ENCODE data around the gene PIANP. TPM values are rescaled to one million over a fixed set of nuclear protein-coding genes. Genes with fewer than 3 reads are reported as not detected.

PIANP gene
- total RNA-seq, 1 experiment from 2014 or later, result 0.13 TPM

- BruUV-seq (replicated peaks), result no TSS peak
- ChIA-PET POLR2A (no interaction called here), CTCF (no interaction called here)
- no peak for DNase-seq (ENCODE audit: low read depth, low spot score)
- H3K9me3 ChIP-seq (ENCODE audit: control insufficient read depth, insufficient read depth, low read depth, low read length), result no peaks in the 10 kb centered on the region
- no peak for ATAC-seq
- TF ChIP-seq TCF7L2 (IDR thresholded peaks at IDR 0.05; ENCODE audit: low read depth, low read length) (no peak), SIN3A (IDR thresholded peaks at IDR 0.05; ENCODE audit: borderline replicate concordance, insufficient read depth, low read depth, low read length) (no peak), REST (IDR thresholded peaks at IDR 0.05; ENCODE audit: insufficient read depth in 1 of 2, low read depth in 2 of 2, low read length in 1 of 2) (no peak), POLR2AphosphoS5 (IDR thresholded peaks at IDR 0.05; ENCODE audit: low read depth, low read length) (no peak)
- TF ChIP-seq, protein P1, sequence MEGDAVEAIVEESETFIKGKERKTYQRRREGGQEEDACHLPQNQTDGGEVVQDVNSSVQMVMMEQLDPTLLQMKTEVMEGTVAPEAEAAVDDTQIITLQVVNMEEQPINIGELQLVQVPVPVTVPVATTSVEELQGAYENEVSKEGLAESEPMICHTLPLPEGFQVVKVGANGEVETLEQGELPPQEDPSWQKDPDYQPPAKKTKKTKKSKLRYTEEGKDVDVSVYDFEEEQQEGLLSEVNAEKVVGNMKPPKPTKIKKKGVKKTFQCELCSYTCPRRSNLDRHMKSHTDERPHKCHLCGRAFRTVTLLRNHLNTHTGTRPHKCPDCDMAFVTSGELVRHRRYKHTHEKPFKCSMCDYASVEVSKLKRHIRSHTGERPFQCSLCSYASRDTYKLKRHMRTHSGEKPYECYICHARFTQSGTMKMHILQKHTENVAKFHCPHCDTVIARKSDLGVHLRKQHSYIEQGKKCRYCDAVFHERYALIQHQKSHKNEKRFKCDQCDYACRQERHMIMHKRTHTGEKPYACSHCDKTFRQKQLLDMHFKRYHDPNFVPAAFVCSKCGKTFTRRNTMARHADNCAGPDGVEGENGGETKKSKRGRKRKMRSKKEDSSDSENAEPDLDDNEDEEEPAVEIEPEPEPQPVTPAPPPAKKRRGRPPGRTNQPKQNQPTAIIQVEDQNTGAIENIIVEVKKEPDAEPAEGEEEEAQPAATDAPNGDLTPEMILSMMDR (IDR thresholded peaks at IDR 0.05), result no peak
- H3K4me1 ChIP-seq (ENCODE audit: control insufficient read depth, insufficient read depth, low read length), result no peaks in the 10 kb centered on the region
- intact Hi-C loops (cut with micrococcal nuclease; ENCODE audit: unreplicated experiment), result no loop called here
- no peaks in the 10 kb centered on the region for H3K27me3 ChIP-seq (ENCODE audit: control insufficient read depth, insufficient read depth, low read length)
- H3K4me3 ChIP-seq (ENCODE audit: low read depth in 2 of 2, low read length in 2 of 2), result no peak overlapping the region
- H3K27ac ChIP-seq (ENCODE audit: low read length), result no peak overlapping the region
- in situ Hi-C loops (cut with HindIII; ENCODE audit: low pct_unique_long_range_greater_than_20kb, low sequenced_read_pairs), result no loop called here
- H3K36me3 ChIP-seq (ENCODE audit: control insufficient read depth, insufficient read depth, low read length), result no peaks in the 10 kb centered on the region
These were observed 49.8 kb downstream of the PIANP start for GRCh38 chr12:6650832-6651231.

DNA sequence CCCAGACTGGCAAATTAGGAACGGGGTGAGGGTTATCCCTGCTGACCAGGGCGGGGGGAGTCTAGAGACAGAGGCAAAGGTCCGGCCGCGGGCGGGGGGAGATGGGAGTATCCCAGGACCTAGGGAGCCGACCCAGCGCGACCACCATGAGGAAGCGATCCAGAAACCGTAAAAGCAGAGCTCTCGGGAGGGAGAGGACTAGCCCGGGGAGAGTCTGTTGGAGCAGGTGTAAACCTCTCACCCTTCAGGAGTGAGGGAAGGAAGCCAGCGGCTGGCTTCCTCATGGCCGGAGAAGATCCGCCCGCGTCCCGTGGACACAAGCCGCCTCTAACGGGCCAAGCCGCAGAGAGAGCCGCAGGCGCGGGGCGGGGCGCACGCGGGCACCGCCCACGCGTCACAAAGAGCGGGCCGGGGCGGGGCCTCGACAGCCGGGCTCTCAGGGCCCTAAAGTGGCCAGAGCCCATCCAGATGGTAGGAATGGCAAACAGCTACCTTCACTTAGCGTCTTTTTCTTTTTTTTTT lies 53.5 kb downstream of the PIANP start, which contains the start of gene ACRBP:
Gene ACRBP, minus strand, starts transcription at position 350 of the 522 bp plus-strand sequence. Its CDS starts 66 bp downstream, at position 284.
- no peak for DNase-seq (ENCODE audit: low read depth, low spot score)
- intact Hi-C loops (cut with micrococcal nuclease; ENCODE audit: unreplicated experiment) (no loop called here), in situ Hi-C loops (cut with HindIII; ENCODE audit: low pct_unique_long_range_greater_than_20kb, low sequenced_read_pairs) (no loop called here)
- peak; percentile 96 for ATAC-seq
- ChIA-PET CTCF (interaction anchor here (0.5 kb wide), 1 partner anchor 140 kb away, joined by 5 read pairs; no protein-coding TSS in a partner anchor), POLR2A (interaction anchor here (0.6 kb wide), 1 partner anchor 12 kb away, joined by 7 read pairs; no protein-coding TSS in a partner anchor)
- no peaks in the 10 kb centered on the region for H3K36me3 ChIP-seq (ENCODE audit: control insufficient read depth, insufficient read depth, low read length)
- peak within 1 kb of the TSS; percentile 77 for H3K27ac ChIP-seq (ENCODE audit: low read length)
- H3K27me3 ChIP-seq (ENCODE audit: control insufficient read depth, insufficient read depth, low read length), result no peaks in the 10 kb centered on the region
- TF ChIP-seq TCF7L2 (IDR thresholded peaks at IDR 0.05; ENCODE audit: low read depth, low read length), result no peak
- TF ChIP-seq POLR2AphosphoS5 (IDR thresholded peaks at IDR 0.05; ENCODE audit: low read depth, low read length), result peak; percentile 50; the same call in 1 of the 2 replicates
- no TSS peak for BruUV-seq (replicated peaks)
- H3K4me3 ChIP-seq (ENCODE audit: low read depth in 2 of 2, low read length in 2 of 2), result peak within 1 kb of the TSS; percentile 47 to 59
- no peaks in the 10 kb centered on the region for H3K4me1 ChIP-seq (ENCODE audit: control insufficient read depth, insufficient read depth, low read length)
- H3K9me3 ChIP-seq (ENCODE audit: control insufficient read depth, insufficient read depth, low read depth, low read length), result peaks cover 3% of the 10 kb centered on the region; the same call in 1 of the 2 replicates

All from Panc1 (cell line).